Lung (tissue), 12 donors: Measurements from ENCODE around the gene SLC7A4. TPM values are rescaled to one million over a fixed set of nuclear protein-coding genes. Genes with fewer than 3 reads are reported as not detected.

Experiments
- ATAC-seq: fragments of 200-7000 bp; cut with Tn5 transposase; one replicate; pipeline ENCODE4 v1.9.1; 2020; ENCODE audit warnings: moderate number of reproducible peaks; ENCODE audit not compliant: insufficient read depth, low FRiP score
- DNase-seq, 3 donors: peaks; one replicate each; pipeline ENCODE4 v3.0.0-alpha.2; 2013 to 2017
- H3K27ac ChIP-seq, 2 donors: one replicate each; pipeline ENCODE4 v1.5.1; 2013; ENCODE audit warnings: mild to moderate bottlenecking in 2 of 2, moderate library complexity in 2 of 2, control low read depth in 1 of 2, inconsistent platforms in 1 of 2, low read depth in 1 of 2, low read length in 1 of 2
- H3K27me3 ChIP-seq, 3 donors: one replicate each; pipeline ENCODE4 v1.5.1; 2013; ENCODE audit warnings: low read length in 2 of 3; ENCODE audit not compliant: control insufficient read depth in 3 of 3, insufficient read depth in 3 of 3
- H3K36me3 ChIP-seq, 4 donors: one replicate each; pipeline ENCODE4 v1.5.1; 2013; ENCODE audit warnings: low read length in 4 of 4, mild to moderate bottlenecking in 1 of 4, moderate library complexity in 1 of 4; ENCODE audit not compliant: control insufficient read depth in 4 of 4, insufficient read depth in 4 of 4
- H3K4me1 ChIP-seq, 5 donors: one replicate each; pipeline ENCODE4 v1.5.1; 2013; ENCODE audit warnings: low read length in 5 of 5, mild to moderate bottlenecking in 2 of 5, moderate library complexity in 1 of 5; ENCODE audit not compliant: control insufficient read depth in 5 of 5, insufficient read depth in 5 of 5
- H3K4me3 ChIP-seq: one replicate; pipeline ENCODE4 v1.5.1; 2013; ENCODE audit warnings: mild to moderate bottlenecking, control low read depth, moderate library complexity
- H3K9ac ChIP-seq, 2 donors: one replicate each; pipeline ENCODE4 v1.5.1; 2013; ENCODE audit warnings: low read length in 2 of 2, control low read depth in 1 of 2; ENCODE audit not compliant: insufficient read depth in 1 of 2
- H3K9me3 ChIP-seq, 4 donors: one replicate each; pipeline ENCODE4 v1.5.1; 2013; ENCODE audit warnings: low read length in 3 of 4, mild to moderate bottlenecking in 1 of 4, moderate library complexity in 1 of 4; ENCODE audit not compliant: control insufficient read depth in 4 of 4, insufficient read depth in 3 of 4
- WGBS, 2 donors: extraction: QIAGEN DNeasy Blood & Tissue Kit; methylation state at CpG; one replicate each; pipeline ENCODE4 v1.1.7; 2013; 5-methylcytosine and 5-hydroxymethylcytosine counted together
- polyA plus RNA-seq, 2 donors: library from polyadenylated mRNA; stranded (reverse); fragments of 200-250 nt; gene quantifications; one replicate each; pipeline ENCODE4 v1.2.1, GENCODE V29; 2013
- total RNA-seq, 2 donors: library from RNA; depleted of rRNA in 1 of 2; stranded (reverse); fragments of >200 nt in 1 of 2; gene quantifications; one replicate each; pipeline ENCODE4 v1.2.1, GENCODE V29; 2014 to 2021
- TF ChIP-seq, protein P1 (sequence below): IDR thresholded peaks from 2 replicates; pipeline ENCODE4 v1.5.1; 2012; ENCODE audit warnings: mild to moderate bottlenecking; ENCODE audit errors: control extremely low read depth, extremely low read depth
- donor health status: control.
- donor health status: control.
- donor health status: Bipolar disorder and iron deficiency.
- donor health status: healthy.
- donor health status: DM: yes; HTN: yes; CAD: no.

The SLC7A4 gene
- total and polyA plus RNA-seq, 4 donors, result 0.18 to 1.1 (median 0.80) TPM

DNA sequence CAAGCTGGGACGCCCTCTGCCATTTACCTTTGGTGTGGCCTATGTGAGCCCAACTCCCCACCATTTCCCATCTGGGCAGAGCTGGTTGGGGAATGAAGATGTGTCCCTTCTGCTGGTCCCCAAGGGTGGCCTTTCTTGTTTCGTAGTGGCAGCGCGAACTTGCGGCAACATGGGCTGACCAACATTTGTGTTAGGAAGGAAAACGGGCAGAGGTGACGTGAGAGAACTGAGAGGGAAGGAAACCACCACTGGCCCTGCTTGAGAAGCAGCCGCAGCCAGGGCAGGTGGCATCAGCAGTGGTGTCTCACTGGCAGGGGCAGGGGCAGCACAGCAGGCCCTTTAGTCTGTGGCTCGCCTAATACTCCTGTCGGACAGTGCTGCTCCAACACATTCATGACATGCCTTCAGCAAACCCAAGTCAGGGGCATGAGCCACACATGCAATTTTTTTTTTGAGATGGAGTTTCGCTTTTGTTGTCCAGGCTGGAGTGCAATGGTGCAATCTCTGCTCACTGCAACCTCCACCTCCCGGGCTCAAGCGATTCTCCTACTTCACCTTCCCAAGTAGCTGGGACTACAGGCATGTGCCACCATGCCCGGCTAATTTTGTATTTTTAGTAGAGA is 43.3 kb upstream of the SLC7A4 start:
- Histone ChIP-seq H3K4me3 (no peak overlapping the region), H3K27ac (no peak overlapping the region), H3K9ac (no peak overlapping the region), H3K9me3 (no peaks in the 10 kb centered on the region), H3K4me1 (no peaks in the 10 kb centered on the region), H3K27me3 (no peaks in the 10 kb centered on the region), H3K36me3 (no peaks in the 10 kb centered on the region)
- TF ChIP-seq, protein P1, sequence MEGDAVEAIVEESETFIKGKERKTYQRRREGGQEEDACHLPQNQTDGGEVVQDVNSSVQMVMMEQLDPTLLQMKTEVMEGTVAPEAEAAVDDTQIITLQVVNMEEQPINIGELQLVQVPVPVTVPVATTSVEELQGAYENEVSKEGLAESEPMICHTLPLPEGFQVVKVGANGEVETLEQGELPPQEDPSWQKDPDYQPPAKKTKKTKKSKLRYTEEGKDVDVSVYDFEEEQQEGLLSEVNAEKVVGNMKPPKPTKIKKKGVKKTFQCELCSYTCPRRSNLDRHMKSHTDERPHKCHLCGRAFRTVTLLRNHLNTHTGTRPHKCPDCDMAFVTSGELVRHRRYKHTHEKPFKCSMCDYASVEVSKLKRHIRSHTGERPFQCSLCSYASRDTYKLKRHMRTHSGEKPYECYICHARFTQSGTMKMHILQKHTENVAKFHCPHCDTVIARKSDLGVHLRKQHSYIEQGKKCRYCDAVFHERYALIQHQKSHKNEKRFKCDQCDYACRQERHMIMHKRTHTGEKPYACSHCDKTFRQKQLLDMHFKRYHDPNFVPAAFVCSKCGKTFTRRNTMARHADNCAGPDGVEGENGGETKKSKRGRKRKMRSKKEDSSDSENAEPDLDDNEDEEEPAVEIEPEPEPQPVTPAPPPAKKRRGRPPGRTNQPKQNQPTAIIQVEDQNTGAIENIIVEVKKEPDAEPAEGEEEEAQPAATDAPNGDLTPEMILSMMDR, result no peak
- 85 to 90% methylated on average over 14 of the region's 14 CpGs for WGBS, 2 donors
- DNase-seq (no peak), ATAC-seq (no peak)

DNA sequence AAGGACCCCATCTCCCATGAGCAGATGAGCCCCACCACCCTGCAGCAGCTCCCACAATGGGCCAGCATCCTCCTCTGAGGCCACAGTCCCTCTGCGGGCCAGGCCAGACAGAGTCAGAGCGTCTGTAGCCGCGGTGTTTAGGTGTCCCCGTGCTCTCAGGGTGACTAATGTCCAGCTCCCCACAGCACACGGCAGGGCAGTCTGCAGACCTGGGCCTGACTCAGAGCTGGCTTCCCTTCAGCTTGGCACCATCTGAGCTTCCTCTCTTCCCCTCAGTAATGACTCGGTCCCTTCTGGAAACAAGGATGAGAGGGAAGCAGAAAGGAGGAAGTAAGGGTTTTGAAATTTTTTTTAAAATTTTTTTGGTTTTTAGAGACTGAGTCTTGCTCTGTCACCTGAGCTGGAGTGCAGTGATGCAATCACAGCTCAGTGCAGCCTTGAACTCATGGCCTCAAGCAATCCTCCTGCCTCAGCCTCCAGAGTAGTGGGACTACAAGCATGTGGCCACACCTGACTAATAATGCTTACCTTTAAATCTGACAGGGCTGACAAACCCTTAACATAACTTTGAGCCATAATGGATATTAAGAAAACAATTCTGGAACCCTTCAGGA is 41.8 kb upstream of the SLC7A4 start:
- no peaks in the 10 kb centered on the region for H3K4me1 ChIP-seq
- H3K4me3 ChIP-seq, result no peak overlapping the region
- no peak overlapping the region for H3K27ac ChIP-seq
- H3K36me3 ChIP-seq, result no peaks in the 10 kb centered on the region
- WGBS, 2 donors, result 50 to 58% methylated on average over 7 of the region's 7 CpGs
- no peak for DNase-seq
- ATAC-seq, result no peak
- no peaks in the 10 kb centered on the region for H3K9me3 ChIP-seq
- no peaks in the 10 kb centered on the region for H3K27me3 ChIP-seq
- H3K9ac ChIP-seq, result no peak overlapping the region
- TF ChIP-seq, protein P1, result no peak

DNA sequence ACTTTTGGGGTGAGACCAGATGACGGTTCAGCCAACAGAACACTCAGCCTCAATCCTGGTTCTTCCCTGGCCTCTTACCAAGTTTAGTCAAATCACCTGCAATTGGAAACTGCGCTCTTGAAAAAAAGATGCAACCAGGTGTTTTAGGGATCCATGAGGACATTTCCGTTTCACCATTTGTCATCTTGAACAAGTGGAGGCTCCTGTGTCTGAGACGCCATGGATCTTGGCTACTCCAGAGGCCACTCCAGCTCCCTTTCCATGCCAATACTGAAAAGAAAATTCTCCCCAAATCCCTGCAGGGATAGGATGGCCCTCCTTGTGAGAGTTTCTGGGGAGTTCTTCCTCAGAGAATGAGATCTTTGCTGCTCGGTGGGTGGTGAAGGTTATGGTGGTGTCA is 41.1 kb upstream of the SLC7A4 start:
- H3K9me3 ChIP-seq, result no peaks in the 10 kb centered on the region
- no peaks in the 10 kb centered on the region for H3K36me3 ChIP-seq
- no peaks in the 10 kb centered on the region for H3K27me3 ChIP-seq
- ATAC-seq, result no peak
- DNase-seq, result no peak
- H3K9ac ChIP-seq, result no peak overlapping the region
- H3K4me1 ChIP-seq, result no peaks in the 10 kb centered on the region
- H3K4me3 ChIP-seq, result no peak overlapping the region
- TF ChIP-seq, protein P1, result no peak
- no peak overlapping the region for H3K27ac ChIP-seq
- 93 to 94% methylated on average over 5 of the region's 5 CpGs for WGBS, 2 donors
